ENCODE measurements around the gene PACRG. TPM values are rescaled to one million over a fixed set of nuclear protein-coding genes. Genes with fewer than 3 reads are reported as not detected.

The PACRG gene
- total RNA-seq, 1 donor = 0.73 TPM

DNA sequence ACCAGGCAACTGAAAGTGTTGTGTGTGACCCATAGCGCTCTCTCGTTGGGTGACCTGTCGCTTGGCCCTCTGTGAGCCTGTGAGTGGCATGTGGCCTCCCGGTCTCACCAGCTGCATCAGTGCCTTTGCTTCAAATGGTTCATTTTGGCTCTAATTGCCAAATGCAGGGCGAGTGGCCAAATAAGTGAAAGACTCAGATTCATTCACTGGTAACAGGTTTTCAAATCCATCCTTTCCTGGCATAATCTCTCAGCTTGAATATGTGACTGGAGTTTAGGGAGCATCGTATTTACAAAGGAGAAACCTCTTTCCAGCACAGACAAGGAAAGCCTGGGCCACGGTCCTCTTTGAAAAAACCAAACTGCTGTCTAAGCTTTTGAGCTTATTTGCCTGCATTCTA, 365.1 kb downstream of the PACRG start:
- H3K9me3 ChIP-seq (ENCODE audit: low read depth, low read length) = no peaks in the 10 kb centered on the region
- no peak overlapping the region for H3K4me3 ChIP-seq (ENCODE audit: low read length)
- no peaks in the 10 kb centered on the region for H3K4me1 ChIP-seq (ENCODE audit: insufficient read depth, low read length)
- H3K27me3 ChIP-seq (ENCODE audit: insufficient read depth, low read length) = no peaks in the 10 kb centered on the region

DNA sequence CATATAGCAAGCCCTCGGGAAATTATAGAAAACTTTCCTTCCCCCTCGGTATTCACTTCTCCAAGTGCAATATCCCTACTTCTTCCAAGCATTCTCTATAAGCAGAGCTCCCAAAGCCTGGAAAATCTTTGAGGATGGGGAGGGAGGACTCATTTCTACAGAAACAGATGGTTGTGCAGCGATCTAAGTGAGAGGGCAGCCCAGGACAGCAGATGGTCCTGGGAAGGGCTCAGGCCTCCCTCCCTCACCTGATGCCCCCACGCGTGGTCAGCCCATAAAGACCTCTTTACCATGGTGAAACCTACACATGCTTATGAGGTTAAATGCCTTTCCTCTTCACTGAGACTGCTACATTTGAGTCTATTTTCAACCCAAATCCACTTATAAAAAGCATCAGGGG, 367.1 kb downstream of the PACRG start:
- H3K4me1 ChIP-seq (ENCODE audit: insufficient read depth, low read length) = no peaks in the 10 kb centered on the region
- no peaks in the 10 kb centered on the region for H3K27me3 ChIP-seq (ENCODE audit: insufficient read depth, low read length)
- H3K9me3 ChIP-seq (ENCODE audit: low read depth, low read length) = no peaks in the 10 kb centered on the region
- H3K4me3 ChIP-seq (ENCODE audit: low read length) = no peak overlapping the region

DNA sequence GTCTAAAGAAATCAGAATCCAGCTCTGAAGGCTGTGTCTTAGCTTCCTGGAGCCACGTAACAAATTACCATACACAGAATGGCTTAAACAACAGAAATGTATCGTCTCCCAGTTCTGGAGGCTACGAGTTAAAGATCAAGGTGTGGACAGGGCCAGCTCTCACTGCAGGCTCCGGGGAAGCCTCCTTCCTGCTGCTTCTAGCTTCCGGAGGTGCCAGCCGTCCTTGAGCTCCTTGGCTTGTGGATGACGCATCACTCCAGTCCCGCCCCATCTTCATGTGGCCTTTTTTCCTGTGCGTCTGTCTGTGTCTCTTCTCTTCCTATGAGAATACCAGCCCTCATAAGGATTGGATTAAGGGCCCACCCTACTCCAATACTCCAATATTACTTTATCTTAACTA, 367.6 kb downstream of the PACRG start:
- Histone ChIP-seq H3K27me3 (ENCODE audit: insufficient read depth, low read length) (no peaks in the 10 kb centered on the region), H3K4me3 (ENCODE audit: low read length) (no peak overlapping the region), H3K9me3 (ENCODE audit: low read depth, low read length) (no peaks in the 10 kb centered on the region), H3K4me1 (ENCODE audit: insufficient read depth, low read length) (no peaks in the 10 kb centered on the region)

GRCh38 chr6:163098827-163099479, 371.2 kb downstream of the PACRG start:
- H3K4me1 ChIP-seq (ENCODE audit: insufficient read depth, low read length) = no peaks in the 10 kb centered on the region
- H3K9me3 ChIP-seq (ENCODE audit: low read depth, low read length) = no peaks in the 10 kb centered on the region
- no peaks in the 10 kb centered on the region for H3K27me3 ChIP-seq (ENCODE audit: insufficient read depth, low read length)
- no peak overlapping the region for H3K4me3 ChIP-seq (ENCODE audit: low read length)

DNA sequence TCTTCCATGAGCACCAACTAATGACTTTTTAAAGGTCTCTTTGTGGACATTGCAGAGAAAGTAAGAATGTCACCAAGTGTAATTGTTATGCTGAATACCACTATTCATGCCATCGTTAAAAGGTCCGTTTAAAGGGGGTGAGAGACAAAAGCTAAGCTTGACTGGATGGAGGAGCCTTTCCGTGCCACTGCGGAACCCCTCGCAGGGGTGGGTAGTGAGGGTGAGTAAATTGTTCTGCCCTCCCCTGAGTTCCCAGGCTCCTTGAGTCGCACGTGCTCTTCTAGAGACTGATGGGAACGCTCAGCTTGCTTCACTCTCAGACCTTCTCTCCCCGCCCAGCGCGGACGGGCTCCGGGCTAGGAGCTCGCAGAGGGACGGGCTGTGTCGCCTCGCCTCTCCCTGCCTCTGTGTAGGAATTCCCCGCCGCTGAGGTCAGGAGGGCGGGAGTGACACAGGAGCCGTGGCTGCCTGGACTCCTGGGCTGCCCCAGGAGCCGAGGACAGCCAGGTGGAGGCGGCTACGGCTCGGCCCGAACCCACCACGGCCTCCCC, 371.9 kb downstream of the PACRG start:
- H3K9me3 ChIP-seq (ENCODE audit: low read depth, low read length) = no peaks in the 10 kb centered on the region
- no peaks in the 10 kb centered on the region for H3K27me3 ChIP-seq (ENCODE audit: insufficient read depth, low read length)
- no peak overlapping the region for H3K4me3 ChIP-seq (ENCODE audit: low read length)
- no peaks in the 10 kb centered on the region for H3K4me1 ChIP-seq (ENCODE audit: insufficient read depth, low read length)

DNA sequence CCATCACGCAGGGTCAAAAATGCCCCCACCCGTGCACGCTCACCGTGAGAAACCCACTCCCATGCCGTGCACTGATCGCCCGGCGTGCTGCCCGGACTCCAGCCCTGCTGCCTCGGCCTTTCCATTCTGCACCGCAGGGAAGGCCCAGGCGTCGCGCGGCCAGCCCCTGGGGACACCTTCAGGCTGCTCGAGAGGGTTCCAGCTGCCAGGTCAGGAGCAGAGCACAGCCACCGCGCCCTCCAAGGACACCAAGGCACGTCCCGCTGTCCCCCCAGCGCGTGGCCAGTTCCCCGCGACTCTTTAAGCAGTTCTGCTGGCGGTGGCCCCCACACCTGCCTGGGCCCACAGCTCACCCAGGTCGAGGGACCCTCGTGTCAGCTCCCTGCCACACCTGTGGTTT, 372.5 kb downstream of the PACRG start:
- no peaks in the 10 kb centered on the region for H3K27me3 ChIP-seq (ENCODE audit: insufficient read depth, low read length)
- H3K9me3 ChIP-seq (ENCODE audit: low read depth, low read length) = no peaks in the 10 kb centered on the region
- no peaks in the 10 kb centered on the region for H3K4me1 ChIP-seq (ENCODE audit: insufficient read depth, low read length)
- no peak overlapping the region for H3K4me3 ChIP-seq (ENCODE audit: low read length)

GRCh38 chr6:163113358-163113962, 385.7 kb downstream of the PACRG start:
- Histone ChIP-seq H3K27me3 (ENCODE audit: insufficient read depth, low read length) (no peaks in the 10 kb centered on the region), H3K4me3 (ENCODE audit: low read length) (no peak overlapping the region), H3K4me1 (ENCODE audit: insufficient read depth, low read length) (no peaks in the 10 kb centered on the region), H3K9me3 (ENCODE audit: low read depth, low read length) (peaks cover 6% of the 10 kb centered on the region)

- Histone ChIP-seq H3K4me1 (ENCODE audit: insufficient read depth, low read length) (no peaks in the 10 kb centered on the region), H3K9me3 (ENCODE audit: low read depth, low read length) (no peaks in the 10 kb centered on the region), H3K27me3 (ENCODE audit: insufficient read depth, low read length) (no peaks in the 10 kb centered on the region), H3K4me3 (ENCODE audit: low read length) (no peak overlapping the region)
These were observed 391.2 kb downstream of the PACRG start for GRCh38 chr6:163118941-163119340.

DNA sequence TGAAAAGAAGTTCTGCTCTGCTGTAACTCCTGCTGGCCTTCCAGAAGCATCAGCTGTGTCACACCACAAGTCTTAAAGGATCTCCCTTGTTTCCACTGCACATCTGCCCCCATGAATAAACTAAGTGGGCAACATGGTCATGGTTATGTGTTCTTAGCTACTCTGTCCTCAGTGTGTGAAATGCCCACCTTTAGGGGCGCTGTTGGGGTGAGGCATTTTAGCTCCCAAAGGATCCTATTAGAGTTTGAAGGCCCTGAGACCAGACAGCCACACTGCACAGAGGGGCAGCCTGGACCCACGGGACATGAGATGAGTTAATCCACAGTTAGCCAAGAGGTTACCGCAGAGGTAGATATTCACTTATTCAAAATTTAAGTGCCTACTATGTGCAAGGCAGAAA, 392.4 kb downstream of the PACRG start:
- no peaks in the 10 kb centered on the region for H3K27me3 ChIP-seq (ENCODE audit: insufficient read depth, low read length)
- H3K9me3 ChIP-seq (ENCODE audit: low read depth, low read length) = no peaks in the 10 kb centered on the region

DNA sequence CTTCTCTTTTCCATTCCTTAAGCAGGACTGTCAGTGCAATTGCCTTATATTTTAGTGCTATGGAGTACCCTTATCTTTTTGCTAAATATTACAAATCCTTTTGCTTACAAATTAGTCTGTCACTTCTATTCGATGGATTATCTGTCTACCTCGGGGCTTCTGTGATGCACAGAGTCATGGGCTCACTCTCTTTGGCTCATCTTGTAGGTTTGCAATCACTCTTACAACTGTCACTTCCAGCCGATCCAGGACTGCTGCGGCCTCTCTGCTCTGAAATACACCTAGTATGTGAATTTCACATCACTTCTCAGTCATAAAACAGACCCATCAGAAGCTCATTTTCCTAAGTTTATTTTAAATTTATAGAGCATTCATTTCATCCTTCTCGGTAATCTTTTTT, 393.5 kb downstream of the PACRG start:
- no peaks in the 10 kb centered on the region for H3K27me3 ChIP-seq (ENCODE audit: insufficient read depth, low read length)
- no peaks in the 10 kb centered on the region for H3K4me1 ChIP-seq (ENCODE audit: insufficient read depth, low read length)

More for the DNA sequence above, 392.4 kb downstream of the PACRG start:
- Histone ChIP-seq H3K4me3 (ENCODE audit: low read length) (no peak overlapping the region), H3K4me1 (ENCODE audit: insufficient read depth, low read length) (no peaks in the 10 kb centered on the region)

DNA sequence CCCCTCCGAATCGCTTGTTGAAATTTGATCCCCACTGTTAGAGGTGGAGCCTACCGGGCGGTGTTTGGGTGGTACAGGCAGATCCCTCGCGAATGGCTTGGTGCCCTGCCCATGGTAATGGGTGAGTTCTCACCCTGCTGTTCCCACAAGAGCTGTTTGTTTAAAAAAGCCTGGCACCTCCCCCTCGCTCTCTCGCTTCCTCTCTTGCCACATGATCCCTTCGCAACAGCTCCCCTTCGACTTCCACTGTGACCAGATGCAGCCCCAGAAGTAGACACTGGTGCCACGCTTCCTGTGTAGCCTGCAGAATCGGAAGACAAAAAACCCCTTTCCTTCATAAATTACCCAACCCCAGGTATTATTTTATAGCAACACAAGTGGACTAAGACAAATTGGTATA, 394.6 kb downstream of the PACRG start:
- Histone ChIP-seq H3K9me3 (ENCODE audit: low read depth, low read length) (no peaks in the 10 kb centered on the region), H3K4me3 (ENCODE audit: low read length) (no peak overlapping the region), H3K27me3 (ENCODE audit: insufficient read depth, low read length) (no peaks in the 10 kb centered on the region)

More for the DNA sequence above, 393.5 kb downstream of the PACRG start:
- Histone ChIP-seq H3K4me3 (ENCODE audit: low read length) (no peak overlapping the region), H3K9me3 (ENCODE audit: low read depth, low read length) (no peaks in the 10 kb centered on the region)

DNA sequence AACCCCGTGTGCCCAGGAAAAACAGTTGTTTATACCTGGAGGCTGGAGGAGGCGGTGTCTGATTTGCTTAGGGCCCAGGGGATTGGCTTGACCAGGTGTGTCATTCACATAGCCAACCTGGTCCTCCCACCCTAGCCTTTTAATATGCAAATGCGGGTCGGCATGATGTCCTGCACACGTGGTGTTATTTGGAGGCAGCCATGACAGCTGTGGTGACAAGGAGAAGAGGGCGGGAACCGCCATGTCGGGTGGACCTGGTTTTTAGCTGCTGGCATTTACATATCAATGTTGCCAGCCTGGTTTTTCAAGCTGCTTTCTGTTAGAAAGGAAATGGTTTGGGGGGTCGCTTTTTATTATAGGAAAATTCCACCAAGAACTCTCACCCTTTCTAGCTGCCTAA, 395.3 kb downstream of the PACRG start:
- no peaks in the 10 kb centered on the region for H3K4me1 ChIP-seq (ENCODE audit: insufficient read depth, low read length)
- no peaks in the 10 kb centered on the region for H3K27me3 ChIP-seq (ENCODE audit: insufficient read depth, low read length)
- no peak overlapping the region for H3K4me3 ChIP-seq (ENCODE audit: low read length)
- H3K9me3 ChIP-seq (ENCODE audit: low read depth, low read length) = no peaks in the 10 kb centered on the region

More for the DNA sequence above, 394.6 kb downstream of the PACRG start:
- no peaks in the 10 kb centered on the region for H3K4me1 ChIP-seq (ENCODE audit: insufficient read depth, low read length)

DNA sequence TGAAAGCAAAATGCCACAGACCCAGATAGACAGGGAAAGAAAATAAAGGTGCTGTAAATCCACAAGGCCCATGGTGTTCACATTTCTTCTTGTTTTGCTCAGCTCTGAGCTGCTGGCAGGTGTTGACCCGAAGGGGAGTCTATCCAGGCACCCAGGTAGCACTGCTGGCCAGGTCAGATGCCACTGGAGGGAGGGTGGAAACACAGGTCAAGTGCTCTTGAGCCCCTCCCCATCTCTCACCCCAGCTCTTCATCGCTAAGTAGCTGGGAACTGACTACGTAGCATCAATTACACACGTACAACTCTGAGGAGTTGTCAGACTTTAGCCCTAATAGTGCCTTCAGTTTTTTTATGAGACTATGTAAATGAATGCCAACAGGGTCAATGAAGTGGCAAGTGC, 399.0 kb downstream of the PACRG start:
- Histone ChIP-seq H3K9me3 (ENCODE audit: low read depth, low read length) (no peaks in the 10 kb centered on the region), H3K4me3 (ENCODE audit: low read length) (no peak overlapping the region), H3K4me1 (ENCODE audit: insufficient read depth, low read length) (no peaks in the 10 kb centered on the region), H3K27me3 (ENCODE audit: insufficient read depth, low read length) (no peaks in the 10 kb centered on the region)

- Histone ChIP-seq H3K9me3 (ENCODE audit: low read depth, low read length) (no peaks in the 10 kb centered on the region), H3K4me1 (ENCODE audit: insufficient read depth, low read length) (no peaks in the 10 kb centered on the region), H3K27me3 (ENCODE audit: insufficient read depth, low read length) (no peaks in the 10 kb centered on the region), H3K4me3 (ENCODE audit: low read length) (no peak overlapping the region)
These were observed 399.8 kb downstream of the PACRG start for GRCh38 chr6:163127587-163127986.

GRCh38 chr6:163128324-163128723, 400.6 kb downstream of the PACRG start:
- Histone ChIP-seq H3K4me3 (ENCODE audit: low read length) (no peak overlapping the region), H3K4me1 (ENCODE audit: insufficient read depth, low read length) (no peaks in the 10 kb centered on the region), H3K9me3 (ENCODE audit: low read depth, low read length) (no peaks in the 10 kb centered on the region), H3K27me3 (ENCODE audit: insufficient read depth, low read length) (no peaks in the 10 kb centered on the region)

All from mononuclear cell (primary cell).